PC-9 (cell line): Measurements from ENCODE around the gene FBN1.

Source experiments
- CTCF ChIP-seq: fragments of 200-600 bp; sonication (generic); conservative IDR thresholded peaks from 2 replicates; pipeline ENCODE4 v1.6.1; 2017; ENCODE audit warnings: mixed run types, antibody characterized with exemption, mild to moderate bottlenecking, moderate library complexity
- EZH2 ChIP-seq: fragments of 200-600 bp; sonication (generic); IDR thresholded peaks from 2 replicates; pipeline ENCODE4 v1.8.0; 2017; ENCODE audit warnings: antibody characterized with exemption, low read depth

GRCh38 chr15:48370460-48370859, 275.0 kb downstream of the FBN1 start:
- TF ChIP-seq CTCF = no peak
- TF ChIP-seq EZH2 = no peak
